ENCODE data around the gene TNFAIP8L1. TPM values are rescaled to one million over a fixed set of nuclear protein-coding genes. Genes with fewer than 3 reads are reported as not detected.

TNFAIP8L1 gene
- total and polyA plus RNA-seq, 12 donors = 2.5 to 13.4 (median 6.1) TPM

GRCh38 chr19:4669723-4670480, 30.6 kb downstream of the TNFAIP8L1 start, which contains the start of gene MYDGF:
Gene MYDGF (minus strand): TSS chr19:4670342. CDS start chr19:4670334, 8 bp downstream.
- no peaks in the 10 kb centered on the region for H3K27me3 ChIP-seq
- H3K4me1 ChIP-seq = peaks cover 7 to 39% (median 20%) of the 10 kb centered on the region in 9 donors
- DNase-seq (peak; percentile 93 to 95), ATAC-seq (peak; percentile 98 to 99 (median 99))
- no peak for TF ChIP-seq CTCF (IDR thresholded peaks at IDR 0.05)
- intact Hi-C loops (cut with DNase I) = loop anchor here in 3 of 10 donors (2.0 to 5.0 kb wide), 2 partner anchors 52 to 55 kb away; partner anchors contain the start of gene DPP9 (in 2 of the 3)
- H3K36me3 ChIP-seq = peaks cover 0 to 46% (median 27%) of the 10 kb centered on the region in 9 donors
- H3K27ac ChIP-seq = peak within 1 kb of the TSS; percentile 2 to 89 (median 79)
- peak within 1 kb of the TSS; percentile 72 to 94 (median 85) for H3K4me3 ChIP-seq
- no peaks in the 10 kb centered on the region for H3K9me3 ChIP-seq
- 0 to 1% methylated on average over 73 to 74 of the region's 75 CpGs for WGBS, 2 donors

DNA sequence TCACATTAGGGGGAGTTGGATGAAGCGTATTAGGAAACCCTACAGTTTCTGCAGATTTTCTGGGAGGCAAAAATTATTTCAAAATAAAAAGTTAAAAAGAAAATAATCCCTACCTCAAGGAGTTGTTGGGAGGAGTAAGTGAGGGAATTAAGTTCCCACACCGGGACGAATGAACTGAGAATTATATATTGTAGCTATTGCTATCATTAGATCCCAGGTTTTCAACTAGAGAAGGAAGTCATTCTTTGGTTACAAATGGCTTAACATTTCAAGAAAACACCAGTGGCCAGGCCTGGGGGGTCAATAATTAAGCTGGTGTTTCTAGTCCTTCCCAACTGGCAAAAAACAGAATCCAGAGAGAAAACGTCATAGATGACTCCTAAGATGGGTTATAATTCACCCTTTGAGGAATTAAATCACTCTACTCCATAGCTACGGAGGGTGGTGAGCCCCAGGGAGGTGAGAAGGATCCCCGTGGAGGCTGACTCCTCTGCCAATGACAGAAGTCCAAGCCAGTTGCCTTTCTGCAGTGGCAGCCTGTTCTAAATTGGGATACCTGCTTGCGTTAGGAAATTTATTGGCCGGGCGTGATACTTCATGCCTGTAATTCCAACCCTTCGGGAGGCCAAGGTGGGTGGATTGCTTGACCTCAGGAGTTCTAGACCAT, 32.0 kb downstream of the TNFAIP8L1 start:
- WGBS, 2 donors = 53 to 54% methylated on average over 10 of the region's 10 CpGs
- peak in 1 of 2 donors; percentile 35 for DNase-seq
- TF ChIP-seq CTCF (IDR thresholded peaks at IDR 0.05) = no peak

GRCh38 chr19:4673216-4673615, 33.9 kb downstream of the TNFAIP8L1 start:
- Histone ChIP-seq H3K27ac (peak overlapping the region in 1 of 10 donors; percentile 21), H3K27me3 (no peaks in the 10 kb centered on the region), H3K4me1 (peaks cover 10 to 40% (median 24%) of the 10 kb centered on the region in 9 donors), H3K9me3 (no peaks in the 10 kb centered on the region), H3K36me3 (peaks cover 0 to 46% (median 15%) of the 10 kb centered on the region in 9 donors), H3K4me3 (no peak overlapping the region)
- TF ChIP-seq CTCF (IDR thresholded peaks at IDR 0.05) = no peak
- intact Hi-C loops (cut with DNase I) = loop anchor here in 2 of 10 donors (5.0 kb wide), 1 partner anchor 49 kb away; the partner anchor contains the start of gene DPP9 (in 2 of the 2)
- no peak for ATAC-seq
- DNase-seq = no peak
- 66 to 71% methylated on average over 4 of the region's 4 CpGs for WGBS, 2 donors

More for the DNA sequence above, 32.0 kb downstream of the TNFAIP8L1 start:
- Histone ChIP-seq H3K4me3 (no peak overlapping the region), H3K27me3 (no peaks in the 10 kb centered on the region), H3K4me1 (peaks cover 7 to 39% (median 20%) of the 10 kb centered on the region in 9 donors), H3K9me3 (no peaks in the 10 kb centered on the region), H3K36me3 (peaks cover 0 to 46% (median 25%) of the 10 kb centered on the region in 9 donors), H3K27ac (peak overlapping the region; percentile 2 to 89 (median 78))
- intact Hi-C loops (cut with DNase I) = loop anchor here in 3 of 10 donors (2.0 to 5.0 kb wide), 2 partner anchors 51 to 53 kb away; partner anchors contain the start of gene DPP9 (in 2 of the 3)
- peak in 5 of 8 donors; percentile 2 to 49 (median 21) for ATAC-seq

DNA sequence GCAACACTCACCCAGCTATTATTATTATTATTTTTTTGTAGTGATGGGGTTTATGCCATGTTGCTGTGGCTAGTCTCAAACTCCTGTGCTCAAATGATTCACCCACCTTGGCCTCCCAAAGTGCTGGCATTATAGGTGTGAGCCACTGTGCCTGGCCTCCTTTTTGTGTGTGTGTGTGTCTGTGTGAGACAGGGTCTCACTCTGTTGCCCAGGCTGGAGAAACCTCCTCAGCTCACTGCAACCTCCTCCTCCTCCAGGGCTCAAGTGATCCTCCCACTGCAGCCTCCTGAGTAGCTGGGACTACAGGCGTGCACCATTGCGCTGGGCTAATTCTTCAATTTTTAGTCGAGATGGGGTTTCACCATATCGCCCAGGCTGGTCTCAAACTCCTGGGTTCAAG, 34.4 kb downstream of the TNFAIP8L1 start:
- 94 to 95% methylated on average over 4 of the region's 4 CpGs for WGBS, 2 donors
- H3K27ac ChIP-seq = no peak overlapping the region

More for the DNA sequence above, 34.4 kb downstream of the TNFAIP8L1 start:
- no peaks in the 10 kb centered on the region for H3K9me3 ChIP-seq
- peaks cover 0 to 46% (median 14%) of the 10 kb centered on the region in 9 donors for H3K36me3 ChIP-seq
- H3K27me3 ChIP-seq = no peaks in the 10 kb centered on the region
- DNase-seq = no peak
- no peak for ATAC-seq
- H3K4me3 ChIP-seq = no peak overlapping the region
- TF ChIP-seq CTCF (IDR thresholded peaks at IDR 0.05) = no peak
- H3K4me1 ChIP-seq = peaks cover 9 to 35% (median 19%) of the 10 kb centered on the region in 9 donors
- intact Hi-C loops (cut with DNase I) = loop anchor here in 2 of 10 donors (5.0 kb wide), 1 partner anchor 49 kb away; the partner anchor contains the start of gene DPP9 (in 2 of the 2)

Data from heart right ventricle (tissue), 16 donors.